ENCODE results near the gene CYBB. TPM values are rescaled to one million over a fixed set of nuclear protein-coding genes. Genes with fewer than 3 reads are reported as not detected.
A peak's percentile ranks its signal among the peaks of the same experiment; 100 is the strongest.

CYBB gene
- total and polyA plus RNA-seq, 2 donors from 2014 or later: 3.5 to 43.7 TPM

DNA sequence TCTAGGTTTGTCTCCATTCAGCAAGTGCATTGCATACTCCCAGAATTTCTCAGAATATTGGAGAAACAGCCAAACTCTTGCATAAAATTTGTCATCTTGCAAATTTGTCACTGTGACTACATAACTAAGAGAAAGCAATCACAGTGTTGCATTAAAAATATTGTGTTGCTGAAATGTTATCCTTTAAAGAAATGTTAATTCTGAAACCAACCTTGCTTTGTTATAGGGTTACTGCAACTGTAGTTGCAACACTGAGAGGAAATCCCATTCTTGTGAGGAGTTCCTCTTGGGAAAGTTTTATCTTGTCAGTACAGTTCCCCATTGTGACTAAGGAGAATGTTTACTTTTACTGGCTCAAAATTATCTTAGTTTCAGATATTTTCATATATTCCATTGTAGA, 20.9 kb downstream of the CYBB start:
- Histone ChIP-seq H3K27ac (ENCODE audit: low read depth in 2 of 2, low read length in 2 of 2) (no peak overlapping the region), H3K4me3 (ENCODE audit: low read length in 3 of 3) (no peak overlapping the region), H3K9me3 (ENCODE audit: control insufficient read depth in 2 of 3, insufficient read depth in 1 of 3, low read length in 3 of 3) (no peaks in the 10 kb centered on the region), H3K36me3 (ENCODE audit: control insufficient read depth in 2 of 3, insufficient read depth in 3 of 3, low read length in 3 of 3) (no peaks in the 10 kb centered on the region), H3K27me3 (ENCODE audit: control insufficient read depth, insufficient read depth, low read length) (no peaks in the 10 kb centered on the region), H3K4me1 (ENCODE audit: control insufficient read depth in 2 of 3, insufficient read depth in 2 of 3, low read depth in 1 of 3, low read length in 3 of 3) (no peaks in the 10 kb centered on the region), H3K9ac (ENCODE audit: low read length in 3 of 3) (no peak overlapping the region)
- no peak for DNase-seq
- no peak for TF ChIP-seq CTCF (IDR thresholded peaks at IDR 0.05; ENCODE audit: borderline replicate concordance, extremely low read depth, insufficient read depth)
- intact Hi-C loops (cut with DNase I): no loop called here
- peak; percentile 3 for FAIRE-seq

DNA sequence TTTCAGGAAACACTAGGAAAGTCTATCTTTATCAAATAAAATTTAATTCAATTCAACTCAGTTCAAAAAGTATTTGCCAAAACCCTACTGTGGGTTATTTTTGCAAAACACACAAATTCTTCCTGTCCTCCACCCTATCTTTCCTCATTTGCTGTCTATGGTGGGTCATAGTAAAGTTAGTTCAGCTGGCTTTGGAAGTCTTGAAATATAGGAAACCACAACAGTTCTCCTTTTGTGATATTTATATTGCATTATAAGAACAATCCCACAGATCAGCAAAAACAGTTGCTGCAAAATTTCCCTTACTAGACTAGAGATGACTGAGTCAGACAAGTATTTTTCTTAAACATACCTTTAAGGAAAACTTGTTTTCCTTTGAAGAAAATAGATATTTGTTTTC, 22.2 kb downstream of the CYBB start:
- Histone ChIP-seq H3K27ac (ENCODE audit: low read depth in 2 of 2, low read length in 2 of 2) (no peak overlapping the region), H3K27me3 (ENCODE audit: control insufficient read depth, insufficient read depth, low read length) (no peaks in the 10 kb centered on the region), H3K9me3 (ENCODE audit: control insufficient read depth in 2 of 3, insufficient read depth in 1 of 3, low read length in 3 of 3) (no peaks in the 10 kb centered on the region), H3K9ac (ENCODE audit: low read length in 3 of 3) (no peak overlapping the region), H3K4me3 (ENCODE audit: low read length in 3 of 3) (no peak overlapping the region), H3K36me3 (ENCODE audit: control insufficient read depth in 2 of 3, insufficient read depth in 3 of 3, low read length in 3 of 3) (no peaks in the 10 kb centered on the region), H3K4me1 (ENCODE audit: control insufficient read depth in 2 of 3, insufficient read depth in 2 of 3, low read depth in 1 of 3, low read length in 3 of 3) (no peaks in the 10 kb centered on the region)
- FAIRE-seq (no peak), DNase-seq (no peak)
- TF ChIP-seq CTCF (IDR thresholded peaks at IDR 0.05; ENCODE audit: borderline replicate concordance, extremely low read depth, insufficient read depth): no peak
- intact Hi-C loops (cut with DNase I): no loop called here

DNA sequence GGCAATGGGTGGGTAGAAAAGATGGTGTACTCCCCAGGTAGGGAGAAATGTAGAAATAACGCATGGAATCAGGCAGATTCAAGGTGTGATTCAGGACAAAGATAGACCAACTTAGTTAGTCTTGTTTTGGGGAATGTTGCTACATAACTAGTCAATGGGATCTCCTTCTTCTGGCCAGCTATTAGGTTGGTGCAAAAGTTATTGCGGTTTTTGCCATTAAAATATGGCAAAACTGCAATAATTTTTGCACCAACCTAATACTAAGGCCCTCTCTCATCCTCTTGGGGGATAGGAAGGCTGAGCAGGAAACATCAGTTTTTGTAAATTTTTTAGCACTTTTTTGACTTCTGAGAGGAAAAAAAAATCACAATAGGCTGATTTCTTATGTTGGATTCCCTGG, 23.2 kb downstream of the CYBB start:
- no peak for TF ChIP-seq CTCF (IDR thresholded peaks at IDR 0.05; ENCODE audit: borderline replicate concordance, extremely low read depth, insufficient read depth)
- intact Hi-C loops (cut with DNase I): no loop called here
- no peaks in the 10 kb centered on the region for H3K4me1 ChIP-seq (ENCODE audit: control insufficient read depth in 2 of 3, insufficient read depth in 2 of 3, low read depth in 1 of 3, low read length in 3 of 3)
- no peak for DNase-seq
- H3K27ac ChIP-seq (ENCODE audit: low read depth in 2 of 2, low read length in 2 of 2): no peak overlapping the region
- no peak overlapping the region for H3K9ac ChIP-seq (ENCODE audit: low read length in 3 of 3)
- no peaks in the 10 kb centered on the region for H3K9me3 ChIP-seq (ENCODE audit: control insufficient read depth in 2 of 3, insufficient read depth in 1 of 3, low read length in 3 of 3)
- H3K36me3 ChIP-seq (ENCODE audit: control insufficient read depth in 2 of 3, insufficient read depth in 3 of 3, low read length in 3 of 3): no peaks in the 10 kb centered on the region
- no peak overlapping the region for H3K4me3 ChIP-seq (ENCODE audit: low read length in 3 of 3)
- FAIRE-seq: no peak
- no peaks in the 10 kb centered on the region for H3K27me3 ChIP-seq (ENCODE audit: control insufficient read depth, insufficient read depth, low read length)

GRCh38 chrX:37809970-37810369, 30.1 kb downstream of the CYBB start:
- no peaks in the 10 kb centered on the region for H3K4me1 ChIP-seq (ENCODE audit: control insufficient read depth in 2 of 3, insufficient read depth in 2 of 3, low read depth in 1 of 3, low read length in 3 of 3)
- no peak for TF ChIP-seq CTCF (IDR thresholded peaks at IDR 0.05; ENCODE audit: borderline replicate concordance, extremely low read depth, insufficient read depth)
- no peak overlapping the region for H3K27ac ChIP-seq (ENCODE audit: low read depth in 2 of 2, low read length in 2 of 2)
- DNase-seq (no peak), FAIRE-seq (no peak)
- intact Hi-C loops (cut with DNase I): loop anchor here (10.0 kb wide), 1 partner anchor 55 kb away; no protein-coding TSS in a partner anchor
- H3K4me3 ChIP-seq (ENCODE audit: low read length in 3 of 3): no peak overlapping the region
- no peak overlapping the region for H3K9ac ChIP-seq (ENCODE audit: low read length in 3 of 3)
- H3K27me3 ChIP-seq (ENCODE audit: control insufficient read depth, insufficient read depth, low read length): no peaks in the 10 kb centered on the region
- no peaks in the 10 kb centered on the region for H3K9me3 ChIP-seq (ENCODE audit: control insufficient read depth in 2 of 3, insufficient read depth in 1 of 3, low read length in 3 of 3)
- no peaks in the 10 kb centered on the region for H3K36me3 ChIP-seq (ENCODE audit: control insufficient read depth in 2 of 3, insufficient read depth in 3 of 3, low read length in 3 of 3)

All from kidney (tissue), 14 donors.